Nephron progenitor cell (in vitro differentiated cells): Measurements from ENCODE around the gene HNRNPA2B1.

ENCODE experiments used
- DNase-seq: peaks from one replicate; pipeline ENCODE4 v3.0.0; 2021
- H3K27ac Mint-ChIP-seq: 2 replicates; pipeline ENCODE4 v1.8.0; 2021; ENCODE audit warnings: mild to moderate bottlenecking, moderate library complexity, mixed read lengths
- H3K27me3 Mint-ChIP-seq: 2 replicates; pipeline ENCODE4 v1.8.0; 2021; ENCODE audit warnings: mild to moderate bottlenecking, low read depth, mixed read lengths; ENCODE audit not compliant: poor library complexity
- H3K36me3 Mint-ChIP-seq: 2 replicates; pipeline ENCODE4 v1.8.0; 2021; ENCODE audit warnings: low read depth, mixed read lengths
- H3K4me1 Mint-ChIP-seq: 2 replicates; pipeline ENCODE4 v1.8.0; 2021; ENCODE audit warnings: mixed read lengths
- H3K4me3 Mint-ChIP-seq: 2 replicates; pipeline ENCODE4 v1.8.0; 2021; ENCODE audit warnings: mild to moderate bottlenecking, moderate library complexity, mixed read lengths
- H3K9me3 Mint-ChIP-seq: 2 replicates; pipeline ENCODE4 v1.8.0; 2021; ENCODE audit warnings: mild to moderate bottlenecking, moderate library complexity, mixed read lengths
- TF ChIP-seq, protein P1 (sequence below): fragments of 200-600 bp; sonication (generic); IDR thresholded peaks from 2 replicates; pipeline ENCODE4 v1.5.0; 2021; ENCODE audit warnings: antibody characterized with exemption

The HNRNPA2B1 gene

DNA sequence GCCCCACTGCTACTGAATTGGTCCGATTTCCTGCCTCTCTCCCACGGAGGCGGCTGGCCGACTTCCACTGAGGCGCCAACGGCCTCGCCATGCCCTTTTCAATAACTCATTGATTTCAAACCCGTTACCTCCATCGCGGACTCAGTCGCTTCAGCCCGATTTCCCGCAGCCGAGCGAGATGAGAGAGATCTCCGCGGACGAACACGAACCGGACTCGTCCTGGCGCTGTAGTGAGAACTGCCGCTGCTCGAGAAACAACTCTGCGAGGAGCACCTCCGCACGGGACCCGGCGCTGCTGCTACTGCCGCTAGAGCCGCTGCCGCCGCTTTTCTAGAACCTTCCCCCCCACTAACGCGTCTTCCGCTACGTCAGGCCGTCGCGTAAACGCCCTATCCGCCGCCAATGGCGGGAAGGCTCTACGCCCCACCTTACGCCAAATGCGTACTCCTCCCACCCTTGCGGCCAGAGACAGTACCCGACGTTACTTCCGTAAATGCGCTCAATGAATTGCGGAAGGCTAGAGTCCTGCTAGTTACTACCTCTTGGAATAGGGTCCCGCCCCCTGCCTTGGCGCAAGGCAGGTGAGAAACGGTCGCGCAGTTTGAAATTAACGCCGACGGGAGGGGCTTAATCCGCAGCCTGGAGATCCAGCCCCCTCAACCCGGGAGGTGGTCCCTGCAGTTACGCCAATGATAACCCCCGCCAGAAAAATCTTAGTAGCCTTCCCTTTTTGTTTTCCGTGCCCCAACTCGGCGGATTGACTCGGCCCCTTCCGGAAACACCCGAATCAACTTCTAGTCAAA is at the start of gene HNRNPA2B1:
HNRNPA2B1 (minus strand) TSS at position 303 of the 803 bp plus-strand sequence; CDS start at position 134, 169 bp downstream.
- peaks cover 66% of the 10 kb centered on the region for H3K36me3 Mint-ChIP-seq
- peaks cover 3% of the 10 kb centered on the region for H3K9me3 Mint-ChIP-seq
- H3K27ac Mint-ChIP-seq, result peak within 1 kb of the TSS; percentile 100
- H3K4me1 Mint-ChIP-seq, result peaks cover 45% of the 10 kb centered on the region
- peak; percentile 94 for DNase-seq
- TF ChIP-seq, protein P1, sequence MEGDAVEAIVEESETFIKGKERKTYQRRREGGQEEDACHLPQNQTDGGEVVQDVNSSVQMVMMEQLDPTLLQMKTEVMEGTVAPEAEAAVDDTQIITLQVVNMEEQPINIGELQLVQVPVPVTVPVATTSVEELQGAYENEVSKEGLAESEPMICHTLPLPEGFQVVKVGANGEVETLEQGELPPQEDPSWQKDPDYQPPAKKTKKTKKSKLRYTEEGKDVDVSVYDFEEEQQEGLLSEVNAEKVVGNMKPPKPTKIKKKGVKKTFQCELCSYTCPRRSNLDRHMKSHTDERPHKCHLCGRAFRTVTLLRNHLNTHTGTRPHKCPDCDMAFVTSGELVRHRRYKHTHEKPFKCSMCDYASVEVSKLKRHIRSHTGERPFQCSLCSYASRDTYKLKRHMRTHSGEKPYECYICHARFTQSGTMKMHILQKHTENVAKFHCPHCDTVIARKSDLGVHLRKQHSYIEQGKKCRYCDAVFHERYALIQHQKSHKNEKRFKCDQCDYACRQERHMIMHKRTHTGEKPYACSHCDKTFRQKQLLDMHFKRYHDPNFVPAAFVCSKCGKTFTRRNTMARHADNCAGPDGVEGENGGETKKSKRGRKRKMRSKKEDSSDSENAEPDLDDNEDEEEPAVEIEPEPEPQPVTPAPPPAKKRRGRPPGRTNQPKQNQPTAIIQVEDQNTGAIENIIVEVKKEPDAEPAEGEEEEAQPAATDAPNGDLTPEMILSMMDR, result no peak
- peak within 1 kb of the TSS; percentile 100 for H3K4me3 Mint-ChIP-seq
- peaks cover 9% of the 10 kb centered on the region for H3K27me3 Mint-ChIP-seq

GRCh38 chr7:26250239-26250638 is 49.7 kb upstream of the HNRNPA2B1 start:
- Mint-ChIP-seq H3K27me3 (peaks cover 6% of the 10 kb centered on the region), H3K27ac (no peak overlapping the region), H3K9me3 (no peaks in the 10 kb centered on the region), H3K4me1 (peaks cover 7% of the 10 kb centered on the region), H3K4me3 (no peak overlapping the region), H3K36me3 (no peaks in the 10 kb centered on the region)
- TF ChIP-seq, protein P1, result no peak
- no peak for DNase-seq

DNA sequence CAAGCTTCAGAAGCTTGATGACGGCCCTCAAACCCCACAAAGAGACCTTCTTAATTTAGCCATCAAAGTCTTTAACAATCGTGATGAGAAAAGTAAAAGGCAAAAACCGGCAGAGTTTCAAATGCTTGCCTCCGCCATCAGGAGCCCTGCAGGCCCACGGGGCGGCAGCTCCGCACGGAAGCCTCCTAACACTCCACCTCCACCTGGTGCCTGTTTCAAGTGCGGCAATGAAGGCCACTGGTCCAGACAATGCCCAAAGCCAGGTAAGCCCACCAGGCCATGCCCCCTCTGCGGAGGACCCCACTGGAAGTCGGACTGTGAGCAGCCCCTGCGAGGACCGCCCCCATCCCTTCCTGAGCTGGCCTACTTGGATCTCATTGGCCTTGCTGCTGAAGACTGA is 44.6 kb upstream of the HNRNPA2B1 start:
- Mint-ChIP-seq H3K4me3 (no peak overlapping the region), H3K9me3 (no peaks in the 10 kb centered on the region), H3K27ac (no peak overlapping the region), H3K36me3 (no peaks in the 10 kb centered on the region), H3K27me3 (no peaks in the 10 kb centered on the region), H3K4me1 (peaks cover 4% of the 10 kb centered on the region)
- TF ChIP-seq, protein P1, result no peak
- no peak for DNase-seq

DNA sequence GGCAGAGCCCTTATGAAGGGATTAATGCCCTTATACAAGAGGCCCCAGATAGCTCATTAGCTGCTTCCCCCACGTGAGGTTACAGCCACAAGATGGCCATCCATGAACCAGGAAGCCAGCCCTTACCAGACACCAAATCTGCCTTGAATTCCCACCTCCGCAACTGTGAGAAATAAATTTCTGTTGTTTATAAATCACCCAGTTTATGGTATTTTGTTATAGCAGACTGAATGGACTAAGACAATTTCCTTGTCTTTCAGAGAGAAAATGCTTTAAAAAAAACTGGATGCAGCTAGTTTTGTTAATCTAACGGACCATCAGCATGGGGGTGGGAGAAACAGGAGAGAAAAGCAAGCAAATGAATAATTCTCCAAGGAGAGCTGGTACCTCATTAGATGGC is 37.5 kb upstream of the HNRNPA2B1 start:
- Mint-ChIP-seq H3K27me3 (peaks cover 2% of the 10 kb centered on the region), H3K4me1 (no peaks in the 10 kb centered on the region), H3K9me3 (no peaks in the 10 kb centered on the region), H3K36me3 (no peaks in the 10 kb centered on the region), H3K4me3 (no peak overlapping the region), H3K27ac (no peak overlapping the region)
- no peak for DNase-seq
- TF ChIP-seq, protein P1, result no peak

GRCh38 chr7:26237035-26237807 is 36.7 kb upstream of the HNRNPA2B1 start:
- Mint-ChIP-seq H3K27me3 (peaks cover 5% of the 10 kb centered on the region), H3K36me3 (no peaks in the 10 kb centered on the region), H3K27ac (no peak overlapping the region), H3K9me3 (no peaks in the 10 kb centered on the region), H3K4me3 (no peak overlapping the region), H3K4me1 (no peaks in the 10 kb centered on the region)
- TF ChIP-seq, protein P1, result no peak
- no peak for DNase-seq
